Colonic mucosa (tissue), 4 donors: Measurements from ENCODE around the gene NLRP8. TPM values are rescaled to one million over a fixed set of nuclear protein-coding genes. Genes with fewer than 3 reads are reported as not detected.
"Not testable (repeated sequence)": the region's sequence is repeated elsewhere in the genome, so short reads cannot be mapped to it uniquely, and the experiment has no call there.

ENCODE experiments used
- DNase-seq: peaks from one replicate; pipeline ENCODE4 v3.0.0-alpha.2; 2020
- H3K27ac ChIP-seq: fragments of 200-600 bp; one replicate; pipeline ENCODE4 v1.8.0; 2021
- H3K27me3 ChIP-seq: fragments of 200-600 bp; one replicate; pipeline ENCODE4 v1.8.0; 2021
- H3K36me3 ChIP-seq: fragments of 200-600 bp; one replicate; pipeline ENCODE4 v1.8.0; 2021
- H3K4me1 ChIP-seq: fragments of 200-600 bp; one replicate; pipeline ENCODE4 v1.8.0; 2021; ENCODE audit warnings: mild to moderate bottlenecking
- H3K4me3 ChIP-seq: fragments of 200-600 bp; one replicate; pipeline ENCODE4 v1.8.0; 2021
- H3K9ac ChIP-seq, 2 donors: one replicate each; pipeline ENCODE4 v1.7.0; 2013; ENCODE audit warnings: control low read depth in 2 of 2, low read depth in 2 of 2, low read length in 2 of 2
- H3K9me3 ChIP-seq: fragments of 200-600 bp; one replicate; pipeline ENCODE4 v1.8.0; 2021
- intact Hi-C: fragments of 100-400 bp; cut with DNase I; formaldehyde crosslinking; loops from one replicate; pipeline ENCODE4 v1.14.1; 2022
- total RNA-seq, 2 donors: library from RNA; stranded (reverse); fragmentation: NEBNext Ultra II Directional in 1 of 2; extraction: Animal tissue kit (Norgen Biotek cat#: 25700) in 1 of 2; gene quantifications; one replicate each; pipeline ENCODE4 v1.2.1, GENCODE V29; 2021
- TF ChIP-seq, protein P1 (sequence below): fragments of 200-600 bp; IDR thresholded peaks from one replicate; pipeline ENCODE4 v1.8.0; 2022; ENCODE audit warnings: antibody characterized with exemption, mild to moderate bottlenecking
- donor health status: healthy.
- donor health status: DM: no; HTN: no; CAD: no.
- donor health status: DM: no; HTN: no; CAD: no.

NLRP8 gene
- total RNA-seq, 2 donors from 2014 or later = not detected

DNA sequence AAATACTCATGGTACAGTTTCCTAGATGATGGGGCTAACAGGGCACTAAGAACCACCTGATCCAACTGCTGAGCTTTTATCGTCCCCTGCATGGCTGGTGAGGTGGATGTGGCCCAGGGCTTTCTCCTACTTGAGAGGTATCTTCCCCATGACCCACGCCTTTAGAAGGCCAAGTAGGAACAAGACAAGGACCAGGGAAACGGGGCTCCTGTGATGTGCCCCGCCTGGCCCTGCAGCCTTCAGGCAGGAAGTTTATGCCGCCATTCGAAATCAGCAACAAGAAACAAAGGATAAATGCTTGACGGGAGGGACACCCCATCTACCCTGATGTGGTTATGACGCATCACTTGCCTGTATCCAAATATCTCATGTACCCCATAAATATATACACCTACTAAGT, 19.6 kb upstream of the NLRP8 start:
- Histone ChIP-seq H3K36me3 (no peaks in the 10 kb centered on the region), H3K9ac (no peak overlapping the region), H3K27me3 (no peaks in the 10 kb centered on the region), H3K4me1 (no peaks in the 10 kb centered on the region), H3K27ac (no peak overlapping the region), H3K9me3 (no peaks in the 10 kb centered on the region), H3K4me3 (no peak overlapping the region)
- intact Hi-C loops = no loop called here
- no peak for DNase-seq
- TF ChIP-seq, protein P1, sequence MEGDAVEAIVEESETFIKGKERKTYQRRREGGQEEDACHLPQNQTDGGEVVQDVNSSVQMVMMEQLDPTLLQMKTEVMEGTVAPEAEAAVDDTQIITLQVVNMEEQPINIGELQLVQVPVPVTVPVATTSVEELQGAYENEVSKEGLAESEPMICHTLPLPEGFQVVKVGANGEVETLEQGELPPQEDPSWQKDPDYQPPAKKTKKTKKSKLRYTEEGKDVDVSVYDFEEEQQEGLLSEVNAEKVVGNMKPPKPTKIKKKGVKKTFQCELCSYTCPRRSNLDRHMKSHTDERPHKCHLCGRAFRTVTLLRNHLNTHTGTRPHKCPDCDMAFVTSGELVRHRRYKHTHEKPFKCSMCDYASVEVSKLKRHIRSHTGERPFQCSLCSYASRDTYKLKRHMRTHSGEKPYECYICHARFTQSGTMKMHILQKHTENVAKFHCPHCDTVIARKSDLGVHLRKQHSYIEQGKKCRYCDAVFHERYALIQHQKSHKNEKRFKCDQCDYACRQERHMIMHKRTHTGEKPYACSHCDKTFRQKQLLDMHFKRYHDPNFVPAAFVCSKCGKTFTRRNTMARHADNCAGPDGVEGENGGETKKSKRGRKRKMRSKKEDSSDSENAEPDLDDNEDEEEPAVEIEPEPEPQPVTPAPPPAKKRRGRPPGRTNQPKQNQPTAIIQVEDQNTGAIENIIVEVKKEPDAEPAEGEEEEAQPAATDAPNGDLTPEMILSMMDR = no peak

DNA sequence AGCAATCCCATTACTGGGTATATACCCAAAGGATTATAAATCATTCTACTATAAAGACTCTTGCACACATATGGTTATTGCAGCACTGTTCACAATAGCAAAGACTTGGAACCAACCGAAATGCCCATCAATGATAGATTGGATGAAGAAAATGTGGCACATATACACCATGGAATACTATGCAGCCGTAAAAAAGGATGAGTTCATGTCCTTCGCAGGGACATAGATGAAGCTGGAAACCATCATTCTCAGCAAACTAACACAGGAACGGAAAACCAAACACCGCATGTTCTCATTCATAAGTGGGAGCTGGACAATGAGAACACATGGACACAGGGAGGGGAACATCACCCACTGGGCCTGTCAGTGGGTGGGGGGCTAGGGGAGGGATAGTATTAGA, 18.4 kb upstream of the NLRP8 start:
- H3K27ac ChIP-seq, H3K4me1 ChIP-seq, H3K9me3 ChIP-seq, H3K9ac ChIP-seq, H3K27me3 ChIP-seq, DNase-seq, H3K36me3 ChIP-seq, intact Hi-C loops, H3K4me3 ChIP-seq: not testable (repeated sequence)

DNA sequence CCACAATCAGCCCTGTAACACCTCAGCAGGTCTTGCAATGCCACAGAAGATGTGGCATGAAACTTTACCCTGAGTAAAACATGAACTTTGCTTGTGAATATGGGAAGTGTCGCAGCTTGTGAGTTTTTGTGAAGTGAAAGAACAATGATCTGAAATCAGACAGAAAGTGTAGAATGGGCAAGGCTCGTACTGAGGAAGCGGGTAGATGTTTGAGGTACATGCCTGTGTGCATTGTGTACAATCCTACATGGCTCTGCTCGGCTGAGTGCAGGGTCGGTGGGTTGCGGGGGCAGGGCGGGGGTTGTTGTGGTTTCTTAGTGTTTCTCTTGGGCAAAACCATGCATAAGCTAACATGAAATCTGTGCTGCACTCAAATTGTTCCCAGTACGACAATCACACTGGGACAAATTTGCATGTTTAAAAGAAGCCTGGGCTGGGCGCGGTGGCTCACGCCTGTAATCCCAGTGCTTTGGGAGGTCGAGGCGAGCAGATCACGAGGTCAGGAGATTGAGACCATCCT, 16.6 kb upstream of the NLRP8 start:
- DNase-seq = no peak
- H3K4me1 ChIP-seq = no peaks in the 10 kb centered on the region
- intact Hi-C loops = no loop called here
- H3K9ac ChIP-seq = no peak overlapping the region
- H3K9me3 ChIP-seq = no peaks in the 10 kb centered on the region
- no peaks in the 10 kb centered on the region for H3K36me3 ChIP-seq
- TF ChIP-seq, protein P1 = no peak
- no peak overlapping the region for H3K4me3 ChIP-seq
- no peak overlapping the region for H3K27ac ChIP-seq
- no peaks in the 10 kb centered on the region for H3K27me3 ChIP-seq

DNA sequence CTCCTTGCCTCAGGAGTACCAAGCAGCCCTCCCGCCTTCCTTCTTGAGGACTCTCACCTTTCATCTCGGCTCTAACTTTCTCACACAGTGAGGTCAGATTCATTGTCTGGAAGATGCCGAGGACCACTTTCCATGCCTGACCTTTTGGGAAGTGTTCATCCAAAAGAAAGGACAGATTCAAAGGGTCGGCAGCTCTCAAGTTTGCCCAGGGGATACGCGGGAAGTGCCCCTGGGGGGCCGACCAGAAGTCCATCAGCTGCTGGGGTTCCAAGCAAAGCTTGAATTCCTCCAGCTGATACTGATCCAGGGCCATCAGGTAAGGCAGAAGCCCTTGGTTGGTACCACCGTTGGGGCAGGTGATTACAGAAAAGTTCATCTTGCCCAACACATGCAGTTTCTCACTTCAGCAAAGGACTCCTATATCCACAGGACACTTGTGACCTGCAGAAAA, 15.7 kb upstream of the NLRP8 start, which contains the start of gene NLRP13:
NLRP13 (minus strand) TSS at position 401 of the 451 bp plus-strand sequence; CDS start at position 376, 25 bp downstream.
- Histone ChIP-seq H3K4me3 (no peak within 1 kb of the TSS), H3K4me1 (no peaks in the 10 kb centered on the region), H3K27me3 (no peaks in the 10 kb centered on the region), H3K36me3 (no peaks in the 10 kb centered on the region), H3K27ac (no peak within 1 kb of the TSS), H3K9ac (no peak within 1 kb of the TSS), H3K9me3 (no peaks in the 10 kb centered on the region)
- TF ChIP-seq, protein P1 = no peak
- DNase-seq = no peak
- intact Hi-C loops = no loop called here

DNA sequence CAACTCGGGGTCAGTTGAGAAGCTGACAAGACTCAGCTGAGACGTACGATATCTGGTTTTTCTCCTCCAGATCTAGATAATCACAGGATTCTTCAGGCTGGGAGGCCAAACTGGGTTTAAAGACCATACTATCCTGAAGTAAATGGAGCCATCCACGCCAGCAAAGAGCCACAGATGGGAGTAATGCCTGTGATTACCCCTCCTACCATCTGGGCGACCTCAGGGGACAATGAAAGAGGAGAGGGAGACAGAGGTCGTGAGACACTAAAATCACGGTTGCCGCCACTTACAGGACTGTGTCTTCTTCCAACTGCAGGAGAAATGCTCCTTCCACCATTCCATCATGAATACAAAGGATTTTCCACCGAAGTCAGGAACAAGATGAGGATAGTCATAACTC, 12.4 kb upstream of the NLRP8 start:
- Histone ChIP-seq H3K27me3 (no peaks in the 10 kb centered on the region), H3K9ac (no peak overlapping the region), H3K4me3 (no peak overlapping the region), H3K36me3 (no peaks in the 10 kb centered on the region), H3K4me1 (no peaks in the 10 kb centered on the region), H3K27ac (no peak overlapping the region), H3K9me3 (no peaks in the 10 kb centered on the region)
- TF ChIP-seq, protein P1 = no peak
- no peak for DNase-seq
- intact Hi-C loops = no loop called here

DNA sequence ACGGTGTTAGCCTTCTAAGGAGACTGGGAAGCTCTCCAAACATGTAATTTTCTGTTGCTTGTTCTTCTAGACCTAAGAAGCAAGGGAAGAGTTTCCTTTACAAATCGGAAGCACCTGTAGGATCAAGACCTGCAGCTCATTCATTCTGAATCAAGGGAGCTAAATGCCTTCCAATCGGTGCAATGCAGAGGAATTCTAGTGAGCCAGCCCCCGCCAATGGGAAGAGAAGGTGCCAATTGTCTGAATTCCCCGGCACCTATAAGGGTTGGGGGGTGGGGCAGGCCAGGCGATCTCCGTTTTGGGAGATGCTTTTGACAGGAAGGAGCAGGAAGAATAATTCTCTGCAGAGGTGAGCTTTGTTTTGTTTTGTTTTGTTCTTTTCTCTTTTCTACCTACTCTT, 8.4 kb upstream of the NLRP8 start:
- no peak for DNase-seq
- intact Hi-C loops = no loop called here
- Histone ChIP-seq H3K36me3 (no peaks in the 10 kb centered on the region), H3K4me1 (no peaks in the 10 kb centered on the region), H3K9ac (no peak overlapping the region), H3K9me3 (no peaks in the 10 kb centered on the region), H3K27ac (no peak overlapping the region), H3K27me3 (no peaks in the 10 kb centered on the region), H3K4me3 (no peak overlapping the region)
- TF ChIP-seq, protein P1 = no peak
